HPDE6-E6E7 (cell line): Measurements from ENCODE around the gene JAK3.

Experiments used
- DNase-seq: peaks from one replicate; pipeline ENCODE4 v3.0.0; 2011; ENCODE audit warnings: missing footprints; ENCODE audit errors: extremely low spot score

JAK3 gene

DNA sequence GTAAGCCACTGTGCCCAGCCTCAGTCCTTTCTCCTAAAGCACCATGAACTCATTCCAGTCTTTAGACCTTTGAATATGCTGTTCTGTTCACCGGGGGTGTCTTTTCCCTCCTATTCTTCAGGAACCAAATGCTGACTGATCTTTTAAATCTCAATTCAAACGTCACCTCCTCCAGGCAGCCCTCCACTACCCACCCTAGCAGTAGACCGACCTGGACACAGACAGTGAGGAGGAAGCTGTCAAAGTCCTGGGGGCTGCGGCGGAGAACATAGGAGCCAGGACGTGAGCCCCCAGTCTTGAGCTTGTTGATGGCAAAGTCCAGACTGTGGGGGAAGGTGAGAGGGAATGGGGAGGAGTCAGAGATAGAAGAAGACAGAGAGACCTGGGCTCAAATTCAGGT, 7.8 kb downstream of the JAK3 start:
- no peak for DNase-seq

DNA sequence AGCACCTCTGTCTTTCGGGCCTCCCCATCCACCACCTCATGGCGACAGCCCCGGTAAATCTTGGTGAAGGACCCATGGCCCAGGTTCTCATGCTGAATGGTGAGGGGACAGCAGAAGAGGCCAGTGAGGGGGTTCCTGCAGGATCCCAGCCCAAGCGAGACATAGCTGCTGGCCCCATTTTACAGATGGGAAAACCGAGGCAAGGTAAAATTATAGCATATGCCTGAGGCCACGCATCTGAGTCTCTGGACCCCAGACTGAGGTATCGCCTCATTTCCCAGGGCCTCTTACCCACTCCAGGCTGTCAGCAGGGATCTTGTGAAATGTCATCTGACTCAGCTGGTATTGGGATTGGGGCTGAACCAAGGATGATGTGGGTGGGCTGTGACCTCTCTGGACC, 9.8 kb downstream of the JAK3 start:
- no peak for DNase-seq

GRCh38 chr19:17836530-17836929, 11.3 kb downstream of the JAK3 start:
- DNase-seq: no peak

DNA sequence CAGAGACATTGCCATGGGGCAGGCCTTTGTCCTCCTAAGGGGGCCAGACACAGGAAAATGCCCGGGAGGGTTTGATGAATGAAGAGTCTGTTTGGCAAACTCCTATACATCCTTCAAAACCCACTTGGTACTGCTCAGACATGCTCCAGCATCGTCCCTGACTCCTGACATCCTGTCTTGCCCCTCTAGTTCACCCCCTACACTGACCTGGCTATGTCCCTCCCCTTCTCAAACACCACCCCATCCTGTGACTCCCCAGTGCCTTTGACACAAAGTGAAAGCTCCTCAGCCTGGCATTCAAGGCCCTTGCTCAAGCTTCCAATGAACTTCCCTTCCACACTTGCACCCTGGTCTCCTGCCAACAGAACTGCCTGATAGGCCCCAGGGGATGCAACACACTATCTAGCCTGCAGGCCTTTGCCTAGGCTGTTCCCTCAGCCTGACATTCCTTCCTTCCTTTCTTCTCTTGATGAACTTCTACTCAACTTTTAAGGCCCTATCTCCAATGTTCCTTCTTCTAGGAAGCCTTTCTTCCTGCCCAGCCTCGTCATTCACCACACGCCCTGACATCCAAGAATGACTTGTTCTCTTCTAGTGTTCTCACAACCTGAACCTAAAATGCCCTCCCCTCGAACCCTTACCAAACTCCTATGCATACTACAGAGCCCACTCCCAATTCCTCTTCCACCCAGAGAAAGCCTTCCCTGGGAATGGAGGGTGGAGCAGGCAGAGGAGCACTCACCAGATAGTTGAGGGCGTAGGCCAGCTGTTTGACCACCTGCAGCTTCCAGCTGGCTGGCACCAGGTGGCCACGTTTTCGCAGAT, 12.4 kb downstream of the JAK3 start:
- DNase-seq: no peak

GRCh38 chr19:17834350-17835181, 13.2 kb downstream of the JAK3 start:
- no peak for DNase-seq

DNA sequence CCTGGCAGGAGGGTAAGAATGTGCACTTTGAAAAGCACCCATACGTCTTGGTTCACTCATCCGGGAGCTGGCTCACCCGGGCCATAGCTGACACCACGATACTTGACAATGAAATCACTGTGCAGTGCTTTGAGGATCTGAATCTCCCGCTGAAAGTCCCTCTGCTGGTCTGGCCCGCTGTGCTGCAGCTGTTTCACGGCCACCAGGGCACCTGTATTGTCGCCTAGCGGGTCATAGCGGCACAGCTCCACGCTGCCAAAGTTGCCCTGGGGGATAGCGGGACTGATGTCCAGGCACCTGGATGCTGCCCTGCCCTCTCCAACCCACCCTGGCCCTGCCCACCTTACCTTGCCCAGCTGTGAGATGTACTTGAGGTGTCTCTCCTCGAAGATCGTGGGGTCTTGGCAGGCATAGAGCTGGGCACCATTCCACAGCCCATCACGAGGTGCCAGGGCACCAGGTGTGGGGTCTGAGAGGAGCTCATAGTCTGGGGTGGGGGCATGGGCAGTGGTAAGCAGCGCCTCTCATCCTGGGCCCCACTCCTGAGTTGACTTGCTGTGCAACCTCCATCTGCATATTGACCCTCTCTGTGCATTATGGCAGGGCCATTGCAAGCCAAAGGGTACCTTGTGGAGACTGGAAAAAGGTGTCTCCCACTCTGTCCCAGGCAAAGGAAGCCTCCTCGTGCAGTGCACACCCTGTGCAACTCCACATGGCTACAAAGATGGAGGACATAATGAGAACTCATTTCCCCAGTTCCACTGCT, 15.2 kb downstream of the JAK3 start:
- DNase-seq: no peak

GRCh38 chr19:17831419-17831888, 16.3 kb downstream of the JAK3 start:
- no peak for DNase-seq

- DNase-seq: peak; percentile 97
These were observed 17.0 kb downstream of the JAK3 start for GRCh38 chr19:17830567-17831418.

GRCh38 chr19:17829855-17830566, 17.8 kb downstream of the JAK3 start:
- peak; percentile 83 for DNase-seq

GRCh38 chr19:17826508-17827056, 21.2 kb downstream of the JAK3 start:
- DNase-seq: no peak

DNA sequence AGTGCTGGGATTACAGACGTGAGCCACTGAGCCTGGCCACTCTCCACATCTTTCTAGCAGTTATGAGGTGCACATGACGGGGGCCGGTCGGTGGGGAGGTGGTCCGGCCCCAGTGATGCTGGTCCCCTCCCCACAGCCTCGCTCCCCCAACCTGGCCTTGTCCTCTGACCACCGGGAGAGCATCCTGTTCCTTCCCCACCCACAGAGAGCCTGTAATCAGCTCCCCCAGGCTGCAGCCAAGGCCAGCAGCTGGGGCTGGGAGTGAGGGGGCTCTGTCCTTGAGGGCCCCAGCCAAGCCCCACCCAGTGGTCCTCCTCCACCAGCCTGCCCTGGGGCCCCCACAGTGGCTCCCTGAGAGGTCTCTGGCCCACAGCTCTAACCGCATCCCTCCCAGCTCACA, 23.4 kb downstream of the JAK3 start:
- DNase-seq: no peak

GRCh38 chr19:17821190-17821589, 26.6 kb downstream of the JAK3 start, which contains the start of gene INSL3:
Gene INSL3 (minus strand): TSS chr19:17821519. CDS start chr19:17821506, 13 bp downstream.
- no peak for DNase-seq

- DNase-seq: no peak
These were observed 30.0 kb downstream of the JAK3 start for GRCh38 chr19:17817668-17818363.

GRCh38 chr19:17812099-17812498, 35.7 kb downstream of the JAK3 start:
- DNase-seq: no peak

DNA sequence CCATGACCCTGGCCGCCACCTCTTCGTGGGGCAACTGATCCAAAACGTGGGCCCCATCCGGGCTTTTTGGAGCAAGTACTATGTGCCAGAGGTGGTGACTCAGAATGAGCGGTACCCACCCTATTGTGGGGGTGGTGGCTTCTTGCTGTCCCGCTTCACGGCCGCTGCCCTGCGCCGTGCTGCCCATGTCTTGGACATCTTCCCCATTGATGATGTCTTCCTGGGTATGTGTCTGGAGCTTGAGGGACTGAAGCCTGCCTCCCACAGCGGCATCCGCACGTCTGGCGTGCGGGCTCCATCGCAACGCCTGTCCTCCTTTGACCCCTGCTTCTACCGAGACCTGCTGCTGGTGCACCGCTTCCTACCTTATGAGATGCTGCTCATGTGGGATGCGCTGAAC, 36.1 kb downstream of the JAK3 start:
- DNase-seq: no peak

DNA sequence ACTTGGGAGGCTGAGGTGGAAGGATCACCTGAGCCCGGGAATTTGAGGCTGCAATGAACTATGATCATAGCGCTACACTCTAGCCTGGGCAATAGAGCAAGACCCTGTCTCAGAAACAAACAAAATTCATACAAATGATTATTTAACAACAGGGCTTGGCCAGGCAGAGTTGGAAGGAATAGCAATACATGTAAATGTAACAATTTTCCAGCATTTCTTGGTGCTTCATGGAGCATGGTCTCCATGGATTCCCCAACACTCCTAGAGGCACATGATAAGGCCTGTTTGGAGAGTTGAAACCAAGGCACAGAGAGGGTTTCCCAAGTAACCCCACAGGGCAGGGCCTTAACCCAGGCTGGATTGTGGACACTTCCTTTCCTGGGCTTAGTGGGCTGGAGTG, 36.7 kb downstream of the JAK3 start:
- DNase-seq: no peak

- DNase-seq: no peak
These were observed 40.0 kb downstream of the JAK3 start for GRCh38 chr19:17807731-17808316.

DNA sequence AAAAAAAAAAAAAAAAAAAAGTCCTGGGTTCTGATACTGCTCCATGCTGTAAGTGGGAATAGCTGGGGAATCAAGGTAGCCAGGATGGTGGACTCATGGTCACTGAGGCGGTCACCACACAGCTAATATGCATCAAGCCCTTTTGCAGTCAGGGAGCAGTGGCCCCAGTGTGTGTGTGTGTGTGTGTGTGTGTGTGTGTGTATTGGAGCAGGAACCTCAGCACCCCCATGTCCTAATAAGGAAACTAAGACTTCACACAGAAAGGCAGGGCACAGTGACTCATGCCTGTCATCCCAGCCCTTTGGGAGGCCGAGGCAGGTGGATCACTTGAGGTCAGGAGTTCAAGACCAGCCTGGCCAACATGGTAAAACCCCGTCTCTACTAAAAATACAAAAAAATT, 40.8 kb downstream of the JAK3 start:
- DNase-seq: no peak

- no peak for DNase-seq
These were observed 42.4 kb downstream of the JAK3 start for GRCh38 chr19:17805427-17805826.
